WTC11 (cell line): ENCODE measurements around the gene ARF5. TPM values are rescaled to one million over a fixed set of nuclear protein-coding genes. Genes with fewer than 3 reads are reported as not detected.

ENCODE experiments used
- ATAC-seq: fragments of 200-7000 bp; cut with Tn5 transposase; 2 replicates; pipeline ENCODE4 v1.10.0; 2021; ENCODE audit warnings: mild to moderate bottlenecking, moderate library complexity
- CTCF ChIA-PET: fragments of 300-600 bp; sonication (Branson Sonifier 250); formaldehyde crosslinking; loops from one replicate; lab custom pipeline; 2021; ENCODE audit warnings: antibody characterized with exemption; lab: Charles Lee
- POLR2A ChIA-PET: fragments of 350-600 bp; sonication (Branson Sonifier 250); formaldehyde crosslinking; loops from one replicate; lab custom pipeline; 2021; ENCODE audit warnings: antibody characterized with exemption; lab: Charles Lee
- DNase-seq: peaks from one replicate; pipeline ENCODE4 v3.0.0; 2021; ENCODE audit warnings: low spot score
- H3K27ac Mint-ChIP-seq: 2 replicates; pipeline ENCODE4 v1.8.0; 2021; ENCODE audit warnings: mixed read lengths
- H3K27me3 Mint-ChIP-seq: 2 replicates; pipeline ENCODE4 v1.8.0; 2021; ENCODE audit warnings: low read depth, mild to moderate bottlenecking, moderate library complexity, mixed read lengths
- H3K36me3 Mint-ChIP-seq: 2 replicates; pipeline ENCODE4 v1.8.0; 2021; ENCODE audit warnings: mixed read lengths
- H3K4me1 Mint-ChIP-seq: 2 replicates; pipeline ENCODE4 v1.8.0; 2022; ENCODE audit warnings: mixed read lengths
- H3K4me3 Mint-ChIP-seq: 2 replicates; pipeline ENCODE4 v1.8.0; 2021; ENCODE audit warnings: mild to moderate bottlenecking, moderate library complexity, mixed read lengths
- H3K9me3 Mint-ChIP-seq: 2 replicates; pipeline ENCODE4 v1.8.0; 2021; ENCODE audit warnings: mixed read lengths
- ARID4B ChIP-seq: sonication (generic); formaldehyde crosslinking; IDR thresholded peaks from 2 replicates; pipeline ENCODE4 v1.8.0; 2023; ENCODE audit warnings: missing genetic modification reagents, mild to moderate bottlenecking, borderline replicate concordance
- ATF2 ChIP-seq: sonication (generic); formaldehyde crosslinking; IDR thresholded peaks from 2 replicates; pipeline ENCODE4 v1.8.1; 2022; ENCODE audit warnings: low read depth, missing genetic modification reagents, borderline replicate concordance
- ATF3 ChIP-seq: sonication (generic); formaldehyde crosslinking; conservative IDR thresholded peaks from 2 replicates; pipeline ENCODE4 v1.8.1; 2022; ENCODE audit warnings: mild to moderate bottlenecking, missing genetic modification reagents
- CREM ChIP-seq: sonication (generic); formaldehyde crosslinking; IDR thresholded peaks from 2 replicates; pipeline ENCODE4 v1.8.1; 2022; ENCODE audit warnings: mild to moderate bottlenecking, missing genetic modification reagents, moderate library complexity
- E2F1 ChIP-seq: sonication (generic); formaldehyde crosslinking; IDR thresholded peaks from 2 replicates; pipeline ENCODE4 v1.8.0; 2022; ENCODE audit warnings: mild to moderate bottlenecking, missing genetic modification reagents
- ETV6 ChIP-seq: sonication (generic); formaldehyde crosslinking; IDR thresholded peaks from 2 replicates; pipeline ENCODE4 v1.8.1; 2022; ENCODE audit warnings: mild to moderate bottlenecking, missing genetic modification reagents
- FOXK1 ChIP-seq: sonication (generic); formaldehyde crosslinking; IDR thresholded peaks from 2 replicates; pipeline ENCODE4 v1.8.0; 2022; ENCODE audit warnings: mild to moderate bottlenecking, moderate library complexity, missing genetic modification reagents
- FOXP4 ChIP-seq: sonication (generic); formaldehyde crosslinking; IDR thresholded peaks from 2 replicates; pipeline ENCODE4 v1.8.0; 2022; ENCODE audit warnings: mild to moderate bottlenecking, missing genetic modification reagents
- GABPB1 ChIP-seq: sonication (generic); formaldehyde crosslinking; IDR thresholded peaks from 2 replicates; pipeline ENCODE4 v1.8.1; 2023; ENCODE audit warnings: mild to moderate bottlenecking, missing genetic modification reagents
- GTF2I ChIP-seq: fragments of 250-450 bp; sonication (Bioruptor Pico); conservative IDR thresholded peaks from 2 replicates; pipeline ENCODE4 v1.4.0; 2021; ENCODE audit warnings: mild to moderate bottlenecking
- IRF1 ChIP-seq: sonication (generic); formaldehyde crosslinking; IDR thresholded peaks from 2 replicates; pipeline ENCODE4 v1.8.0; 2023; ENCODE audit warnings: missing genetic modification reagents
- JUN ChIP-seq: sonication (generic); formaldehyde crosslinking; IDR thresholded peaks from 2 replicates; pipeline ENCODE4 v1.8.0; 2023; ENCODE audit warnings: mild to moderate bottlenecking, missing genetic modification reagents
- MAX ChIP-seq: sonication (generic); formaldehyde crosslinking; IDR thresholded peaks from 2 replicates; pipeline ENCODE4 v1.8.0; 2022; ENCODE audit warnings: mild to moderate bottlenecking, missing genetic modification reagents
- MLX ChIP-seq: sonication (generic); formaldehyde crosslinking; IDR thresholded peaks from 2 replicates; pipeline ENCODE4 v1.8.1; 2023; ENCODE audit warnings: mild to moderate bottlenecking, missing genetic modification reagents, moderate library complexity
- NFATC4 ChIP-seq: fragments of 250-450 bp; sonication (Bioruptor Pico); IDR thresholded peaks from 2 replicates; pipeline ENCODE4 v1.9.0; 2021; ENCODE audit warnings: mild to moderate bottlenecking
- PREB ChIP-seq: sonication (generic); formaldehyde crosslinking; IDR thresholded peaks from 2 replicates; pipeline ENCODE4 v1.8.1; 2022; ENCODE audit warnings: mild to moderate bottlenecking, missing genetic modification reagents, moderate library complexity, borderline replicate concordance
- PRRX2 ChIP-seq: fragments of 250-450 bp; sonication (Bioruptor Pico); IDR thresholded peaks from 2 replicates; pipeline ENCODE4 v1.8.0; 2021; ENCODE audit warnings: mild to moderate bottlenecking
- SMAD4 ChIP-seq: sonication (generic); formaldehyde crosslinking; IDR thresholded peaks from 2 replicates; pipeline ENCODE4 v1.8.0; 2022; ENCODE audit warnings: mild to moderate bottlenecking, missing genetic modification reagents
- SOX15 ChIP-seq: fragments of 250-450 bp; sonication (Bioruptor Pico); IDR thresholded peaks from 2 replicates; pipeline ENCODE4 v1.9.0; 2021; ENCODE audit warnings: mild to moderate bottlenecking
- TCF7 ChIP-seq: sonication (generic); formaldehyde crosslinking; IDR thresholded peaks from 2 replicates; pipeline ENCODE4 v1.8.0; 2022; ENCODE audit warnings: mild to moderate bottlenecking, low read depth, missing genetic modification reagents, moderate library complexity
- TEAD1 ChIP-seq: sonication (generic); formaldehyde crosslinking; IDR thresholded peaks from 2 replicates; pipeline ENCODE4 v1.8.0; 2022; ENCODE audit warnings: mild to moderate bottlenecking, missing genetic modification reagents
- TEAD4 ChIP-seq: sonication (generic); formaldehyde crosslinking; IDR thresholded peaks from 2 replicates; pipeline ENCODE4 v1.8.0; 2022; ENCODE audit warnings: mild to moderate bottlenecking, missing genetic modification reagents
- ZNF232 ChIP-seq: sonication (generic); formaldehyde crosslinking; IDR thresholded peaks from 2 replicates; pipeline ENCODE4 v1.8.0; 2022; ENCODE audit warnings: mild to moderate bottlenecking, missing genetic modification reagents
- ZNF416 ChIP-seq: fragments of 250-450 bp; sonication (Bioruptor Pico); IDR thresholded peaks from 2 replicates; pipeline ENCODE4 v1.9.0; 2021; ENCODE audit warnings: mild to moderate bottlenecking, inconsistent platforms
- total RNA-seq: library from RNA; stranded (reverse); gene quantifications from 3 replicates; pipeline ENCODE4 v1.2.3, GENCODE V29; 2021

The ARF5 gene
- total RNA-seq, 1 experiment from 2014 or later = 167 TPM

- ATAC-seq (peak; percentile 64), DNase-seq (peak; percentile 95)
- H3K4me1 Mint-ChIP-seq = peaks cover 33% of the 10 kb centered on the region
- peaks cover 26% of the 10 kb centered on the region for H3K36me3 Mint-ChIP-seq
- peaks cover 24% of the 10 kb centered on the region for H3K27me3 Mint-ChIP-seq
- peak within 1 kb of the TSS; percentile 23 for H3K27ac Mint-ChIP-seq
- H3K4me3 Mint-ChIP-seq = peak within 1 kb of the TSS; percentile 90
- H3K9me3 Mint-ChIP-seq = no peaks in the 10 kb centered on the region
- POLR2A ChIA-PET = interaction anchor here (0.9 kb wide), 1 partner anchor 35 kb away, joined by 5 read pairs; no protein-coding TSS in a partner anchor
- CTCF ChIA-PET = interaction anchor here (0.7 to 3.3 kb wide), 6 partner anchors 36 to 624 kb away, joined by 3 to 21 read pairs (median 3); no protein-coding TSS in a partner anchor
- TF ChIP-seq FOXK1 (CRISPR knock-in tag) (peak; percentile 88), TEAD1 (CRISPR knock-in tag) (peak; percentile 53; the same call in 1 of the 2 replicates), TEAD4 (CRISPR knock-in tag) (no peak), SMAD4 (CRISPR knock-in tag) (no peak), GTF2I (CRISPR knock-in tag) (no peak), E2F1 (no peak), MAX (peak; percentile 97), PREB (CRISPR knock-in tag) (no peak), ARID4B (CRISPR knock-in tag) (peak; percentile 72; the same call in 1 of the 2 replicates), ZNF416 (CRISPR knock-in tag) (0 out of 2 replicates have a peak, but pooled peaks have one; percentile 24), GABPB1 (peak; percentile 42; the same call in 1 of the 2 replicates), ATF2 (CRISPR knock-in tag) (no peak), IRF1 (CRISPR knock-in tag) (peak; percentile 76), MLX (CRISPR knock-in tag) (0 out of 2 replicates have a peak, but pooled peaks have one; percentile 50), ETV6 (CRISPR knock-in tag) (peak; percentile 91), PRRX2 (CRISPR knock-in tag) (no peak), JUN (CRISPR knock-in tag) (peak; percentile 41; the same call in 1 of the 2 replicates), FOXP4 (CRISPR knock-in tag) (peak; percentile 55; the same call in 1 of the 2 replicates), ZNF232 (CRISPR knock-in tag) (peak; percentile 87; the same call in 1 of the 2 replicates), SOX15 (CRISPR knock-in tag) (no peak), CREM (peak; percentile 97), ATF3 (CRISPR knock-in tag) (no peak), NFATC4 (CRISPR knock-in tag) (no peak), TCF7 (no peak)
These were observed 2.9 kb upstream of the ARF5 start, which contains the start of gene GCC1 for GRCh38 chr7:127585044-127585953. Gene GCC1, minus strand, starts transcription at chr7:127585596. Its CDS starts 414 bp downstream, at chr7:127585182.
